ENCODE measurements around the gene NR6A1.

Gene NR6A1

GRCh38 chr9:124514874-124515273, 256.2 kb downstream of the NR6A1 start:
- DNase-seq = no peak

GRCh38 chr9:124514125-124514524, 257.0 kb downstream of the NR6A1 start:
- DNase-seq = no peak

DNA sequence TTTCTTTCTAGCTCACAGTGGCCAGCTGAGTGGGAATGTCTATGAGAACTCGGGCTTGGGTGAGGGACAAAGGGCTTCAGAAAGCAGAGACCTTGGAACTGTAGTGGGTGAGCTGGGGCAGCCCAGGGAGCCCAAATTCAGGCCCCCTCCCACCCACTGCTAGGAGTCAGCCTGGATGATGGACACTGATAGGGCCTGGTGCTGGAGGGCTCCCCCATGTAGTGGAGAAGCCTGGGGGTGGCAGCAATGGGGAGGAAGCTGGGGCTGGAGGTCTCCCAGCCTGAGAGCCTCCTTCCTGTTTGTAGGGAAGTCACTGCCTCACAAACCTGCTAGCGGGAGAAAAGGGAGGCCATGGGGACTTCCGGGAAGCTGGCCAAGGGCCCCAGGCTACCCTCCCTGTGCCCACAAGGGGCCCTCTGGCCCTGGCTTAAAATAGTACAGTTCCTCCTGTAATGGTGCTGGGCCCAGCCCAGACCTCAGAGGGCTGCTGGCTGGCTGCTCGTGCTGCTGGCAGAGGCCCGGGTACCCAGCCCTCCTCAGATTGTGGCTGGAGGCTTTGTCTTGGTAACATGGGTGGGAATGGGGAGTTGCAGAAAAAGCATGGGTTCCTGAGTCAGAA, 257.6 kb downstream of the NR6A1 start:
- DNase-seq = no peak

GRCh38 chr9:124512806-124513204, 258.3 kb downstream of the NR6A1 start:
- no peak for DNase-seq

- DNase-seq = no peak
These were observed 259.0 kb downstream of the NR6A1 start for GRCh38 chr9:124511891-124512805.

DNA sequence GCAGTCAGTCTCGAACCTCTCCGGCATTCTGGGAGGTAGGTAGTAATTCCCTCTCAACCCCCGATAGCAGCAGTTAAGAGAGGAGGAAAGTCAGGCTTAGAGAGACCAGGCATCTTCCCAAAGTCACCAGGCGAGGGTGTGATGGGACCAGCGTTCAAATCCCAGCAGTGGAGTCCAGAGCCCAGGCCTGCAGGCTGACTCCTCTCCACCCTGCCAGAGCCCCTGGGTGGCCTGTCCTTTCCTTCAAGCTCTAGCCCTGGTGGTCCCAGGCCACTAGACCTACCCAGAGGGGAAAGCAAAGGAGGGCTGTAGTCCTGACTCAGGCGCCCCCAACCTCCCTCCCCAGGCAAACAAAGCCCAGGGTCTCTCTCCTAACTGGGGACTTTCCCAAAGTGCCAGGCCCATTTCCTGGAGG, 259.7 kb downstream of the NR6A1 start:
- no peak for DNase-seq

GRCh38 chr9:124510650-124511425, 260.3 kb downstream of the NR6A1 start:
- no peak for DNase-seq

GRCh38 chr9:124507880-124508423, 263.2 kb downstream of the NR6A1 start:
- DNase-seq = no peak

GRCh38 chr9:124506931-124507879, 263.9 kb downstream of the NR6A1 start, which contains the start of gene NR5A1:
Gene NR5A1, minus strand, starts transcription at chr9:124507399. Its CDS starts 4,004 bp downstream, at chr9:124503395.
- DNase-seq = no peak

GRCh38 chr9:124506433-124506832, 264.7 kb downstream of the NR6A1 start:
- DNase-seq = no peak

- no peak for DNase-seq
These were observed 265.2 kb downstream of the NR6A1 start for GRCh38 chr9:124505901-124506346.

GRCh38 chr9:124505006-124505900, 265.9 kb downstream of the NR6A1 start:
- DNase-seq = no peak

- DNase-seq = no peak
These were observed 266.5 kb downstream of the NR6A1 start for GRCh38 chr9:124504530-124505005.

- DNase-seq = no peak
These were observed 267.2 kb downstream of the NR6A1 start for GRCh38 chr9:124503713-124504529.

- no peak for DNase-seq
These were observed 268.1 kb downstream of the NR6A1 start for GRCh38 chr9:124502711-124503702.

- no peak for DNase-seq
These were observed 269.3 kb downstream of the NR6A1 start for GRCh38 chr9:124501771-124502320.

DNA sequence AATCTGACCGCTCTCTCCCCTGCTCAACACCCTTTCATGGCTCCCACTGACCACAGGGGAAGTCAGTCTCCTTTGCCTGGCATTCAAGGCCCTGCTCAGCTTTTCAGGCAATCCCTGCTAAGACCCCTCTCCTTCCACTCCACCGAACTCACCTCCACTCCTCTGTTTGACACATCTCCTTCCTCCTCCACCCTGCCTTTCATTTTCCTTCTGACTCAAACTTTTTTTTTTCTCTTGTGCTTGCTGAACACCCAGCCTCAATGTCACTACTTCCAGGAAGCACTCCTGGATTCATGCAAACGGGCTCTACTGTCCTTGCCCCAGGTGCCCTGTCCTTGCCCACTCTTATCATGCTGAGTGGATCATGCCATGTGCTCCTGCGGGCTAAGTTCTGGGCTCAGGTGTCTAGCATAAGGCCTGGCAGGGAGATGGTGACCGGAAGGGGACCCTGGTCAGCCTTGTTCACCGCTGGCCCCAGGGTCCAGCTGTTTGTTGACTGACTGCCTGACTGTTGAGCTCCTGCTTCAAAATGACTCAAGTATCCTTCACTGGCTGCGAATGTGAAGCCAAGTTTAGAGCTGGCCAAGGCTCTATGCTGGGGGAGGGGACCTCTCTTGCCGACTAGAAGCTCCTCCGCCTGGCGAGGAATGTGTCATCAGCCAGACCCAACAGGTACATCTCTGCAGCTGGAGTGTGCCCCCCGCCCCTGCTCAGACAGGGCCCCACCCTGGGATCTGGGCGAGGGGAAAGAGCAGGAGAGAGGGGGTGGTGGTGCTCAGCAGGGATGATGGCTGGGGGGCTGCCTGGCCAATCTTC, 270.1 kb downstream of the NR6A1 start:
- DNase-seq = no peak

All from cerebellar nuclear complex (tissue), 1 donor.